CD1c-positive myeloid dendritic cell (primary cell): Measurements from ENCODE around the gene IMP4.
A peak's percentile ranks its signal among the peaks of the same experiment; 100 is the strongest.

Experiments used
- DNase-seq: peaks from one replicate; pipeline ENCODE4 v3.0.0-alpha.2; 2016; ENCODE audit errors: extremely low spot score

IMP4 gene

DNA sequence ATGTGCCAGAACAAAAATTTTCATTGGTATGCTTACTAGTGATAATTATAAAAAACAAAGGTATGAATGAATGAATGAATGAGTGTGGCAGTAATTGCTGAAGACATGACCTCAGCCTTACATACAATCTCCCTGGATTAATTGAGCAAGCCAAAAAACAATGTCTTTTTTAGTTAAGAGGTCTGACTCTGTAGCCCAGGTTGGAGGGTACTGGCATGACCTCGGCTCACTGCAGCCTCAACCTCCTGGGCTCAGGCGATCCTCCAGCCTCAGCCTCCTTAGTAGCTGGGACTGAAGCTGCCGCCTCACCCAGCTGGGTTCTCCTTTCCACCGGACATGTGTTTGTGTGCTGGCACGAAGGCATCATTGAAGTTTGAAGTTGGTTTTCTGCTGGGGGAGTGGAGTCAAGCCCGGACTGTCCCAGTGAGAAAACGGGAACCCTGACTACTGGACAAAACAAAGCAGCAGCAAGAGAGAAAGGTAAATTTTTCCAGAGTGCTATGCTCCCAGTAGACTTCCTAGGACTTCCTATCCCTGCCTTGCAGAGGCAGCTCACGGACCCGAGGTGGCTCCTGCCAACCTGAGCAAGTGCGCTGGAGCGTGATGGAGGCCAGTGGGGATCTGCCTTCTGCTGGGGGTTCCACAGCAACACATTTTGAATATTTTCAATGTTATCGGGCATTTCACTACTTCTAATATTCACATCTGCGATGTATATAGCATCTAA, 6.4 kb upstream of the IMP4 start:
- no peak for DNase-seq

DNA sequence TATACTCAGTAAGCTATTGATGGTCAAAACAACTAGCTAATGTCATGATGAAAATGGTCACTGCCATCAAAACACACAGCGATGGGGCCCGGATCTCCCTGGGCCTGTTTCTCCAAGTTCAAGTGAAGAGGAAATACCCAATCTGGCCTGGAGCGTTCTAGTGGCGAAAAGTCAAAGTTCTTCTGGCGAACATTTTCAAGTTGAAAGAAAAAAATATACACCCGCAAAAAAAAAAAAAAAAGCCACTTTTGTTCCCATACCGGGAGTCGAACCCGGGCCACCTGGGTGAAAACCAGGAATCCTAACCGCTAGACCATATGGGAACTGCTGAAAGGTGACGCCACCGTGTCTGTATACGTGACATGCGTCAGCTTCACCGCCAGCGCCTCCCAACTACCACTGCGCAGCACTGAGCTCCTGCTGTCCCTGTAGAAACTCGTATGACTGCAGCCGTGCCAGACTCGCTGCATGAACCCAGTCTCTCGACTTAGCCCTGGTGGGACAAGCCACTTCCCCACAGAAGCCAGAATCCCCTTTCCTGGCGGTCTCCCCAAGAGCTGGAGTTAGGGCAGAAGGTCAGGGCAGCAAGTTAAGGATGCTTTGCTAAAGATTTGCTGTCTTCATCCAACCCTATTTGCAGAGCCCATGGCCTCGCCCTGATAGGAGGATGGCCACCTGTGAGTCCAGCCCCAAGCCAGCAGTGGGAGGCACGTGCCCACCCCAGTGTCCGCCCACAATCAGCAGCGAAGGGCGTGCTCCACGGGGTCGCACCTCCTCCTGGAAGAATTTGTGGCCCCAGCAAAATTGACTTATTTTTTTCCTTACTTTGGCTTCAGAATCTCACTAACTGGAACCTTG, 5.6 kb upstream of the IMP4 start:
- DNase-seq, result peak; percentile 39

DNA sequence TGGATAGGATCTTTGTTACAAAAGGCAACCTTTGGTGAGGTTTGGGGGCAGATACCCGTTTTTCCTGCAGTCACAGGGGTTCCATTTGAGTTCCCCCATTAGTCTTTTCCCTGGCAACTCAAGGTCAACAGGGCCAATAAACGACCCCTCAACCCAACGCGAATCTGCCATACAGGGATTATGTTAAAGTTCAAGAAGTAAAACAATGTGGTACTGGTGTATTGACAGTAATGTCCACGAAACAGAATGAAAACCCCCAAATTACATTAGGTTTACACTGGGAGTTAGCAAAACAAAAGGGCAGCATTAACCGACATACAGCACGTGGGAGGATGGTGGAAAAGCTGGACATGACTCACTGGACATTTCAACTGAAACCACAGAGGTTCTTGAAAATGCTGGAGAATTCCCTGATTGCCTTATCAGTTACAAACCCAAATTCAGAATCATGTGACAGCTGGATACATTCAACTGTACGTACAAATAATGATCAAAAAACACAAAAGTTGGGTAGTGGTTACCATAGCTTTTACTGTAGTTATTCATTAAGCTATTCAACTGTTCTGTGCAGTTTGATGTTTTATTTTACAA, 4.9 kb upstream of the IMP4 start:
- DNase-seq, result no peak

DNA sequence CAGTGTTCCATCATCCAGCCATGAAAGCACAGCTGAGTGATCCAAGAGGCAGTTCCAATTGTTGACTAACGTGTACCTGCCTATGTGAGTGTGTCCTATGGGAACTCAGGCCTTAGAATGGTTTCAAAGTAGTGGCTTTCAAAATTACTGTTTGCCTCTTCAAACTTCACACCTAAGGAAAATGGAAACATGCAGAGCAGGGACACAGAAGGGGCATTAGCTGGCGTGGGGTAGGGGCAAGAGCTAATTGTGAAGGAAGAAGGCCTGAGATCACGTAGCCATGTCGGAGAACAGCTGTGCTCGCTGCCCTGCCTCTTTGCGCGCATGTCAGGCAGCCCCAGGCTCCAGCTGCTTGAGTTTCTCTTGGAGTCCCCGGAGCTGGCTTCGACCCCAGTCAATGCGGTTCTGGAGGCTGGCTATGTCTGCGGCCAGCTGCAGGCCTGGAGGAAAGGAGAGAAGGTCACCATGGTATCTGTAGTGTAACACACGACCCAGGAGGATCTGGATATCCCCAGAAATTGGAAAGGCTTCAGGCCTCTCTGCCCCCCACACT, 3.8 kb upstream of the IMP4 start:
- DNase-seq, result no peak

DNA sequence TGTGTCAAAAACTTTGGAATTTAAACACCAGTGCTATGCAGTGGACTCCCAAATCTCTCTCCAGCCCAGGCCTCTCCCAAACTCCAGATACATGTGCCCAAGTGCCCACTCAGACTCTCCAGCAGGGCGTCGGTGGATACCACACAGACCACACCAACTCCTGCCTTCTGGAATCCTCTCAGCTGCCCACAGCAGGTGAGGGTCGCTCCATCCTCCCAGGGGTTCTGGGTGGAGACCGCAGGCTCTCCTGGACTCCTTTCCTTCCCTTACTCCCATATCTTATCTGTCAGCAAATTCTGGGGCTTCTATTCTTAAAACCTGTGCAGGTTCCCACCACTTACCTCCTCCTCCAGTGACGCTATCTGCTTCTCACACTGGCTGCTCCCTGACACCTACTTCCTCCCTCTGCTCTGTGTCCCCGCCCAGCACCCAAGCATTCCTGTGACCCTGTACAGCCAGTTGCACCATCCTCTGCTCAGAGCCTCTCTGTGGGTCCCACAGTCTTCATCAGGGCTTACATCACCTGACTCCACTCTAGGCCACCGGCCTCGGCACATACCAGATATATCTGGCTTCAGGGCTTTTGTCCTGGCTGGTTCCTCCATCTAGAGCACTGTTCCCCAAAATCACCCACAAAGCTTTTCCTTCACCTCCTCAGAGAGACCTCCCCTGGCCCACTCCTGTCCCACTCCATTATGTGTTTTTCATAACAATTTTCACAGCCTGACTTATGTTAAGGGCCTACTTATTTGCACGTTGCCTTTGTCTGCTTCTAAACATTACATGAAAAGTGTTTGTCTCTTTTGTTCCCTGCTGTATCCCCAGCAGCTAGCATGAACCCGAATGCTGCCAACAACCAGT, 2.6 kb upstream of the IMP4 start:
- no peak for DNase-seq

DNA sequence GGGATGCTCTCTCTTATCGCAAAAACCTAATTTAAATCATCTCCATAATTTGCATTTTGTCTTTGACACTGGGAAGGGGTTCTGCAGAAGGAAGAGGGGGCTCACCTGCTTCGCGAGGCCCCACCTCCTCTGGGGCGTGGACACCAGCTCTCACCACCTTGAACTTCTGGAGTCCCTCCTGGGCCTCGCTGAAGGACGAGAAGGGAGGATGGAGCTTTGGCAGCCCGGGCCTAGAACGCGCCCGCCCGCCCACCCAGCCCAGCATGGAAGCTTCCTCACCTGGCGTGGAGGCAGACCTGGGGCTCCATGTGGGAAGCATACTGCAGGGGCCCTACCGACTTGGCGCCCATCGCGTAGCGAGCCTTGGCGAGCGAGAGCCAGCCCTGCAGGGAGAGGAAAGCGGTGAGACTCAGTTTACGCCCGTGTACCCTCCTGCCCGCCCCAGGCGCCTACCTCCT, 1.1 kb upstream of the IMP4 start:
- DNase-seq, result no peak

DNA sequence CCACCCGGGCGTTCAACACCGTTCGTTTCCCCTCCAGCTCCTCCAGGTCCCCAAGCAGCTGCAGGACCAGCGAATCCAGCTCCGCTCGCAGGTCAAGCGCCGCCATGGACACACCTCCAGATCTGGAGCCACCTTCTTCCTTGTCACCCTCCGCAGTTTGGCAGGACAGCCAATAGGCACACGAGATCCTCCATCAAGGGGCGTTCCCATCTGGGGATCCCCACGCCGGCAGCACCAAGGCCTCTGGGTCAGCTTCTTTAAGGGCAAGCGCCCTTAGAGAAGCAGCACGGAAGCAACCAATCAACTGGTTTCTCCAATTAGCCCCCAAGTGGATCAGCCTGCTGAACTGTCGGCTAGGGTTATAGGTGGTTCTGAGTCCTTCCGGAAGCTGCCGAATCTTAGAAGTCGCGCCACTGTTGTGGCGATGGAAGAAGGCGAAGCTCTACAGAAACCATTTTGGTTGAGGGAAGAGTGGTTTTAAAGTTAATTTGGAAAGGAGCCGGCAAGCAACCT, 621 bp upstream of the IMP4 start:
- DNase-seq, result peak; percentile 93

DNA sequence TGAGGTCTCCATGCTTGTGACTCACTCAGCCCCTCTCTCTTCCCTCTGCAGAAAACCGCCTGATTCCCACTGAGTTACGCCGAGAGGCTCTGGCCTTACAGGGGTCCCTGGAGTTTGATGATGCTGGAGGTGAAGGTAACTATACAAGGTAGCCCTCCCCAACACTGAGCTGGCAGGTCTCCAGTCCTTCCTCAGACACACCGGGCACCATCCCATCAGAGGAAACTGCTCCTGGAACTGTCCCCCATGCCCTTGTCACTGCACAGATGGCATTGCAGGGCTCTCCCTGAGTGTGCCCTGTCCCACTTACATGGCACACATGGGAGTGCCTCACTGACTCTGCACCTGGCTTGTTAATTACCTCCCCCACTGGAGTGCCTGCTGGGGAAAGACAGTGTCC, 1.9 kb downstream of the IMP4 start:
- no peak for DNase-seq

DNA sequence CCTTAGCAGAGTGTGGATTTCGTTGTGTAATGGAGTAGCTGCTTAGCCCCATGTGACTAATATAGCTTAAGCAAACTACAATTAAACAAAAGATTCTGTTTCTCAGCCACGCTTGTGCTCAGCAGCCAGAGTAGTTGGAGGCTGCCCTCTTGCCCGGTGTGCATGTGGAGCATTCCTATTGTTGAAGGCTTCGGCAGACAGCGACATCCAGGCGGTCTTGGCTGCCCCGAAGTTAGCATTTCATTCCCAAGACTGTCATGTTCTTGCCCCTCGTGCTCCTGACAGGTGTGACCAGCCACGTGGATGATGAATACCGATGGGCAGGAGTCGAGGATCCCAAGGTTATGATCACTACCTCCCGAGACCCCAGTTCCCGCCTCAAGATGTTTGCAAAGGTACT, 2.4 kb downstream of the IMP4 start:
- no peak for DNase-seq

DNA sequence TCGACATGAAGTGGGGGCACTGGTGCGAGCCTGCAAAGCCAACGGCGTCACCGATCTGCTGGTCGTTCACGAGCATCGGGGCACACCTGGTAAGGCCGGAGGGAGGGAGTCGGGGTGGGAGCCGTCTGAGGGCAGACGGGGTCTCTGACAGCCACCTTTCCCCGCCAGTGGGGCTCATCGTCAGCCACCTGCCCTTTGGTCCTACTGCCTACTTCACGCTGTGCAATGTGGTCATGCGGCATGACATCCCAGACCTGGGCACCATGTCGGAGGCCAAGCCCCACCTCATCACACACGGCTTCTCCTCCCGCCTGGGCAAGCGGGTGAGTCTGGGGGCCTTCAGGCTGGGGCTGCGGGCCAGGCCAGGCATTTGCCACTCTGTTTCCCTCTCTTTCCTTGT, 2.9 kb downstream of the IMP4 start:
- DNase-seq, result no peak

DNA sequence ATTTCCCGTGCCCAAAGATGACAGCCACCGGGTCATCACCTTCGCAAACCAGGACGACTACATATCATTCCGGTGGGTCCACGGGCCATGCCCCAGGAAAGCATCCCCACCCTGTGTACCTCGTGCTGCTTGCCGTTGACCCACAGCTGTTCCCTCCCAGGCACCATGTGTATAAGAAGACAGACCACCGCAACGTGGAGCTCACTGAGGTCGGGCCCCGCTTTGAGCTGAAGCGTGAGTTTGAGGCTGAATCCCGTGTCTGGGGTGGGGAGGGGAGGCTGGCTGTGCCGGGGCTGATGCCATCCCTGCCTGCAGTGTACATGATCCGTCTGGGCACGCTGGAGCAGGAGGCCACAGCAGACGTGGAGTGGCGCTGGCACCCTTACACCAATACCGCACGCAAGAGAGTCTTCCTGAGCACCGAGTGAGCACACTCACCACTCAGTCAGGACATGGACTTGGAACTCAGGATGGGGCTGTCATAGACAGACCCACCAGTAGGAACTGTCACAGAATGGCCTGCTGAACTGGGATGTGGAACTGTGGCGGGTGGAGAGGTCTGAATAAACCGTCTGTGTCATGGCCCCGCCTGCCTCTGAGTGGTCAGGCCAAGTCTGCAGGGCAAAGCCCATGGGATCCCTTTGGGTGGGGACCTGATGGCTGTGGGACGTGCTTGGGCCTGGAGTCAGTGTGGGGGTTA, 3.5 kb downstream of the IMP4 start:
- DNase-seq, result no peak

DNA sequence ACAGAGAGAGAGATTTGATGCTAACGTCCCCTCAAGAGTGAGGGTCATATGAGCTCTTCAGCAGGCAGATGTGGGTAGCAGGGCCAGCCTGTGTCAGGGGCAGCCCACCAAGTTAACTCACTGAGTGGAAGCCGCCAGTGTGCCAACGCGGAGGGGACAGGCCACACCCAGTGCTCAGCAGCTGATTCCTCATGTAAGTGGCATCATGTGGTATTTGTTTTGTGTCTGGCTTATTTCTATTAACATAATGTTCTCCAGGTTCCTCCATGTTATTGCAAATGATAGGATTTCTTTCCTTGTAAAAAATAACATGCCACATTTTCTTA, 4.0 kb downstream of the IMP4 start:
- DNase-seq, result no peak

DNA sequence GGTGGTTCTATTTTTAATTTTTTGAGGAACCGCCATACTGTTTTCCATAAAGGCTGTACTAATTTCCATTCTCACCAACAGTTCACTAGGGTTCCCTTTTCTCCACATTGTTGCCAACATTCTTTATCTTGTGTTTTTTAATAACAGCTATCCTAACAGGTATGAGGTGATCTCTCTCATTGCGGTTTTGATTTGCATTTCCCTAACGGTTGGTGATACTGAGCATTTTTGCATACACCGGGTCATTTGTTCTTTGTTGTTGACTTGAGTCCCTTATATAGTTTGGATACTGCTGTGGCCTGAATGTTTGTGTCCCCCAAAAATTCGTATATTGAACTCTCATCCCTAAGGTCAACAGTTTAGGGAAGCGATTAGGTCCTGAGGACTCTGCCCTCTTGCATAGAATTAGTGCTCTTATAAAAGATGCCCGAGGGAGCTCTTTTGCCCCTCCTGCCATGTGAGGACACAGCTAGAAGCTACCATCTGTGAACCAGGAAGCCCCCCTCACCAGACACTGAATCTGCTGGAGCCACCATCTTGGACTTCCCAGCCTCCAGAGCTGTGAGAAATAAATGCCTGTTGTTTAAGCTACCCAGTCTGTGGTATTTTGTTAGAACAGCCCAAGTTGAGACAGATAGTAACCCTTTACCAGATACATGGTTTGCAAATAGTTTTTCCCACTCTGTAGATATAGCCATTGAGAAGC, 4.7 kb downstream of the IMP4 start:
- no peak for DNase-seq

DNA sequence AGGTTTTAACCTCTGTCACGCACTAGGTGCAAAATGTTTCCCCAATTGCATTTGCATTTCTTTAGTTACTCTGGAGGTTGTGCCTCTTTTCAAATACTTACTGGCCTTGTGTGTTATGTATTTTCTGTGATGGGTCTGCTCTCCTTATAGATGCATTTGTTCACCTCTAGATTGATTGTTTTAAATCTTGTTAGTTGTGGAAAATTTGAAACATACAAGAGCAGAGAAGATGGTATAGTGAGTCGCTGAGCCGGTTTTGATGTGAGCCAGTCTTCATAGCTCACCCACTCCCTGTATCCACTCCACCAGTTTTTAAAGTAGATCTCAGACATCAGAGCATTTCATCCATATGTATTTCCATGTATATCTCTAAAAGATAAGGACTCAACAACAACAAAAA, 6.5 kb downstream of the IMP4 start:
- DNase-seq, result no peak

DNA sequence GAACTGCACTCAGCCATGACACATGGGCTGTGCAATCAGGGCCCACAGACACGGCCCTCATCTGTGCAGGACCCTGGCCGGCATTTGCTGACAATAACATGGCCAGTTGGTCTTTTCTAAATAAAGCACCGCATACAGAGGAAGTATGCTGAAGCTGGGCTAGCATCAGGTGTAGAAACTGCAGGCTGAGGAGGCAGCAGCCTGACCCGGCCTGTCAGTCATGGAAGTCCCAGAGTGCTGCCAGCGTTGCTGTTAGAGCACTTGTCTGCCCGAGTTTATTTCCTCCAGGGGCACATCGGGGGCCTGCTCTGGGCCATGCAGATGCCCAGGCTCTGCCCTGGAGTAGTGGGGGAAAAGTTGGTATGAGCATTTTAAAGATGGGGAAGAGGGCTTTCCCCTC, 9.0 kb downstream of the IMP4 start:
- no peak for DNase-seq

DNA sequence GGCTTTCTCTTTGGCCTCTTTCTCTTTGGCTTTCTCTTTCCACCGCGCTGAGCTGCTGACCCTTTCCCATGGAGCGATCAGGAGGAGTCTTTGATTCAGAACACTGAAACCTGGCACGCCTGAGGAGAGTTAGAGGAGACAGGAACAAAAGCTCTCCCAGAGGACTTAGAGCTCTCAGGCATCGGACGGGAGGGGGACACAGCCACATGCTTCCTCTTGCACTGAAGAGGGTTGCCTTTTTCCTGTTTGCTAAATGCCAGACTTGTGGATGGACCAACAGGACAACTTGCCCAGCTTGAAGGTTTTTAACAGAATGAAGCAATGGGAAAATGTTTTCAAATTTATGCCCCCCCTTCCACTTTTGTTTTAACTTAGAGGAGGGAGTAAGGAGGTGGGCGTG, 9.5 kb downstream of the IMP4 start:
- no peak for DNase-seq

DNA sequence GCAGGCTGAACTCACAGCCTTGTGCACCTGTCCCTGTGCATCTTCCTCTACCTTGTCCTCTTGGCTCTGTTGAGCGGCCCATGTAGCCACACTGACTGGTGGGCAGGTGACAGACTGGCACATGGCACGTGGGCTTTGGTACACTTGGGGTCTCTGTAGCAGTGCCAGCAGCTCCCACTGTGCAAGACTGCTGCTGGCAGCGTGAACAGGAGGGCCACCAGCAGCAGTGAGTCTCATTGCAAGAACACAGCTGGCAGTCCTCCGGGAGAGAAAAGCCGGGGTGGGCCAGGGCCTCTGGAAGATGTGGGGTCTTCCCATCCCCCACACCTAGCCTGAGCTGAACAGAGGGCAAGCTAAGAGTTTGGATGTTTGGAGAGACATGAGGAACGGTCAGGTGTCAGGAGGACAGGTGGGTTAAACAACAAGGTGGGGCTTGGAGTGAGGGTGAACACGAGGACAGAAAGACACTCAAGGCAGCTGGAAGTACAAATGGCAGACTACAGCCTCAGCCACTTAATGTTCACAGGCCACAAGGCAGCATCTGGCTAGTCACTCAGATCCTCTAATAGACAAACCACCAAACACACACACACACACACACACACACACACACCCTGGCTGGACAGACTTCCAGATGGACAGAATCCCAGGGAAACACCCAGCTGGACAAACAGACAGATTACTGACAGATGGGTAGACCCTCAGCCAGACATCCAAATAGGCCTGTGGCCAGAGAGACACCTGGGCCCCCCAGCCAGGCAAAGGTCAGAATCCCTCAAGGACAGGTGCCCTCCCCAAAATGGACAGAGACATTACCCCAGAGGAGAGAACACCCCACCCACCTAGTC, 10.8 kb downstream of the IMP4 start:
- DNase-seq, result no peak

DNA sequence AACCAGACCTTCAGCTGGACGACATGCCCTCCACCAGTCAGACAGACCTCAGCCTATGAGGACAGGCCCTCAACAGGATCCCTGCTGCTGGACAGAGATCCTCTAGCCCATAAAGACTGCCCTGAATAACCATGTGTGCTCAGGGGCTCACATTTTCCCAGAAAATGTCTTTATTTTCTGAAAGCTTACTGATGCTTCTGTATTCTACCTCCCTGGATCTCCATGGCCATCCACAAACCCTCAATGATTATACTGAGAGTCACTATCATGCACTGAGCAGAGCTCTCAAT, 11.4 kb downstream of the IMP4 start:
- no peak for DNase-seq

DNA sequence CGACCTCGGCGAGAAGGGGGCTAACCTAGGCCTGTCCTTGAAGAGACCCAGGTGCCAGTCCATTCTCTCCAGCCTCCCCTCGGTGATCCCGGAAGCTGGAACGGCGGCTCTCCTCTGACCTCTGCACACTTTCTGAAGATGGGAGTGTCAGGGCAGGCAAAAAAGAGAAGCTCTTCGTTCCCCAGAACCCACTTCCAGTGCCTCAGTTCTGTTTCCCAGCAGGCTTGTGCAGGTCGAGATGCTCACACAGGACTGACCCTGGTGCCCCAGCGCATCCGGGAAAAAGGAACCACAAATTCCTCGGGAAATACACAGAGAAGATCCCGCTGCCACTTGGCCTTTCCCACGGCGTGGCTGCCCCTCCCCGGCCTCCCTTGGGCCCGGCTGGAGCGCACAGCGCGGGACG, 12.5 kb downstream of the IMP4 start:
- DNase-seq, result peak; percentile 53
